ENCODE results near the gene MALAT1.
"Not testable (repeated sequence)": the region's sequence is repeated elsewhere in the genome, so short reads cannot be mapped to it uniquely, and the experiment has no call there.

MALAT1 gene

DNA sequence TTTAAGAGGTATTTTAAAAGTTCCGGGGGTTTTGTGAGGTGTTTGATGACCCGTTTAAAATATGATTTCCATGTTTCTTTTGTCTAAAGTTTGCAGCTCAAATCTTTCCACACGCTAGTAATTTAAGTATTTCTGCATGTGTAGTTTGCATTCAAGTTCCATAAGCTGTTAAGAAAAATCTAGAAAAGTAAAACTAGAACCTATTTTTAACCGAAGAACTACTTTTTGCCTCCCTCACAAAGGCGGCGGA lies 193 bp upstream of the MALAT1 start:
- DNase-seq (ENCODE audit: low spot score): no peak

DNA sequence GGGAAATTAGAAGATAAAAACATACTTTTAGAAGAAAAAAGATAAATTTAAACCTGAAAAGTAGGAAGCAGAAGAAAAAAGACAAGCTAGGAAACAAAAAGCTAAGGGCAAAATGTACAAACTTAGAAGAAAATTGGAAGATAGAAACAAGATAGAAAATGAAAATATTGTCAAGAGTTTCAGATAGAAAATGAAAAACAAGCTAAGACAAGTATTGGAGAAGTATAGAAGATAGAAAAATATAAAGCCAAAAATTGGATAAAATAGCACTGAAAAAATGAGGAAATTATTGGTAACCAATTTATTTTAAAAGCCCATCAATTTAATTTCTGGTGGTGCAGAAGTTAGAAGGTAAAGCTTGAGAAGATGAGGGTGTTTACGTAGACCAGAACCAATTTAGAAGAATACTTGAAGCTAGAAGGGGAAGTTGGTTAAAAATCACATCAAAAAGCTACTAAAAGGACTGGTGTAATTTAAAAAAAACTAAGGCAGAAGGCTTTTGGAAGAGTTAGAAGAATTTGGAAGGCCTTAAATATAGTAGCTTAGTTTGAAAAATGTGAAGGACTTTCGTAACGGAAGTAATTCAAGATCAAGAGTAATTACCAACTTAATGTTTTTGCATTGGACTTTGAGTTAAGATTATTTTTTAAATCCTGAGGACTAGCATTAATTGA lies 1.0 kb downstream of the MALAT1 start:
- no peak for DNase-seq (ENCODE audit: low spot score)

DNA sequence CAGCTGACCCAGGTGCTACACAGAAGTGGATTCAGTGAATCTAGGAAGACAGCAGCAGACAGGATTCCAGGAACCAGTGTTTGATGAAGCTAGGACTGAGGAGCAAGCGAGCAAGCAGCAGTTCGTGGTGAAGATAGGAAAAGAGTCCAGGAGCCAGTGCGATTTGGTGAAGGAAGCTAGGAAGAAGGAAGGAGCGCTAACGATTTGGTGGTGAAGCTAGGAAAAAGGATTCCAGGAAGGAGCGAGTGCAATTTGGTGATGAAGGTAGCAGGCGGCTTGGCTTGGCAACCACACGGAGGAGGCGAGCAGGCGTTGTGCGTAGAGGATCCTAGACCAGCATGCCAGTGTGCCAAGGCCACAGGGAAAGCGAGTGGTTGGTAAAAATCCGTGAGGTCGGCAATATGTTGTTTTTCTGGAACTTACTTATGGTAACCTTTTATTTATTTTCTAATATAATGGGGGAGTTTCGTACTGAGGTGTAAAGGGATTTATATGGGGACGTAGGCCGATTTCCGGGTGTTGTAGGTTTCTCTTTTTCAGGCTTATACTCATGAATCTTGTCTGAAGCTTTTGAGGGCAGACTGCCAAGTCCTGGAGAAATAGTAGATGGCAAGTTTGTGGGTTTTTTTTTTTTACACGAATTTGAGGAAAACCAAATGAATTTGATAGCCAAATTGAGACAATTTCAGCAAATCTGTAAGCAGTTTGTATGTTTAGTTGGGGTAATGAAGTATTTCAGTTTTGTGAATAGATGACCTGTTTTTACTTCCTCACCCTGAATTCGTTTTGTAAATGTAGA lies 1.7 kb downstream of the MALAT1 start:
- DNase-seq (ENCODE audit: low spot score): no peak

DNA sequence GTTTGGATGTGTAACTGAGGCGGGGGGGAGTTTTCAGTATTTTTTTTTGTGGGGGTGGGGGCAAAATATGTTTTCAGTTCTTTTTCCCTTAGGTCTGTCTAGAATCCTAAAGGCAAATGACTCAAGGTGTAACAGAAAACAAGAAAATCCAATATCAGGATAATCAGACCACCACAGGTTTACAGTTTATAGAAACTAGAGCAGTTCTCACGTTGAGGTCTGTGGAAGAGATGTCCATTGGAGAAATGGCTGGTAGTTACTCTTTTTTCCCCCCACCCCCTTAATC lies 2.3 kb downstream of the MALAT1 start:
- no peak for DNase-seq (ENCODE audit: low spot score)

GRCh38 chr11:65501472-65502273 lies 2.8 kb downstream of the MALAT1 start:
- no peak for DNase-seq (ENCODE audit: low spot score)

DNA sequence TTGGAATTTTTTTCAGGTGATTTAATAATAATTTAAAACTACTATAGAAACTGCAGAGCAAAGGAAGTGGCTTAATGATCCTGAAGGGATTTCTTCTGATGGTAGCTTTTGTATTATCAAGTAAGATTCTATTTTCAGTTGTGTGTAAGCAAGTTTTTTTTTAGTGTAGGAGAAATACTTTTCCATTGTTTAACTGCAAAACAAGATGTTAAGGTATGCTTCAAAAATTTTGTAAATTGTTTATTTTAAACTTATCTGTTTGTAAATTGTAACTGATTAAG lies 3.4 kb downstream of the MALAT1 start:
- DNase-seq (ENCODE audit: low spot score): no peak

DNA sequence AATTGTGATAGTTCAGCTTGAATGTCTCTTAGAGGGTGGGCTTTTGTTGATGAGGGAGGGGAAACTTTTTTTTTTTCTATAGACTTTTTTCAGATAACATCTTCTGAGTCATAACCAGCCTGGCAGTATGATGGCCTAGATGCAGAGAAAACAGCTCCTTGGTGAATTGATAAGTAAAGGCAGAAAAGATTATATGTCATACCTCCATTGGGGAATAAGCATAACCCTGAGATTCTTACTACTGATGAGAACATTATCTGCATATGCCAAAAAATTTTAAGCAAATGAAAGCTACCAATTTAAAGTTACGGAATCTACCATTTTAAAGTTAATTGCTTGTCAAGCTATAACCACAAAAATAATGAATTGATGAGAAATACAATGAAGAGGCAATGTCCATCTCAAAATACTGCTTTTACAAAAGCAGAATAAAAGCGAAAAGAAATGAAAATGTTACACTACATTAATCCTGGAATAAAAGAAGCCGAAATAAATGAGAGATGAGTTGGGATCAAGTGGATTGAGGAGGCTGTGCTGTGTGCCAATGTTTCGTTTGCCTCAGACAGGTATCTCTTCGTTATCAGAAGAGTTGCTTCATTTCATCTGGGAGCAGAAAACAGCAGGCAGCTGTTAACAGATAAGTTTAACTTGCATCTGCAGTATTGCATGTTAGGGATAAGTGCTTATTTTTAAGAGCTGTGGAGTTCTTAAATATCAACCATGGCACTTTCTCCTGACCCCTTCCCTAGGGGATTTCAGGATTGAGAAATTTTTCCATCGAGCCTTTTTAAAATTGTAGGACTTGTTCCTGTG lies 3.9 kb downstream of the MALAT1 start:
- DNase-seq (ENCODE audit: low spot score): no peak

DNA sequence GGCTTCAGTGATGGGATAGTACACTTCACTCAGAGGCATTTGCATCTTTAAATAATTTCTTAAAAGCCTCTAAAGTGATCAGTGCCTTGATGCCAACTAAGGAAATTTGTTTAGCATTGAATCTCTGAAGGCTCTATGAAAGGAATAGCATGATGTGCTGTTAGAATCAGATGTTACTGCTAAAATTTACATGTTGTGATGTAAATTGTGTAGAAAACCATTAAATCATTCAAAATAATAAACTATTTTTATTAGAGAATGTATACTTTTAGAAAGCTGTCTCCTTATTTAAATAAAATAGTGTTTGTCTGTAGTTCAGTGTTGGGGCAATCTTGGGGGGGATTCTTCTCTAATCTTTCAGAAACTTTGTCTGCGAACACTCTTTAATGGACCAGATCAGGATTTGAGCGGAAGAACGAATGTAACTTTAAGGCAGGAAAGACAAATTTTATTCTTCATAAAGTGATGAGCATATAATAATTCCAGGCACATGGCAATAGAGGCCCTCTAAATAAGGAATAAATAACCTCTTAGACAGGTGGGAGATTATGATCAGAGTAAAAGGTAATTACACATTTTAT lies 4.6 kb downstream of the MALAT1 start:
- DNase-seq (ENCODE audit: low spot score): no peak

GRCh38 chr11:65503949-65504673 lies 5.3 kb downstream of the MALAT1 start:
- no peak for DNase-seq (ENCODE audit: low spot score)

GRCh38 chr11:65504674-65505465 lies 6.0 kb downstream of the MALAT1 start:
- DNase-seq (ENCODE audit: low spot score): no peak

DNA sequence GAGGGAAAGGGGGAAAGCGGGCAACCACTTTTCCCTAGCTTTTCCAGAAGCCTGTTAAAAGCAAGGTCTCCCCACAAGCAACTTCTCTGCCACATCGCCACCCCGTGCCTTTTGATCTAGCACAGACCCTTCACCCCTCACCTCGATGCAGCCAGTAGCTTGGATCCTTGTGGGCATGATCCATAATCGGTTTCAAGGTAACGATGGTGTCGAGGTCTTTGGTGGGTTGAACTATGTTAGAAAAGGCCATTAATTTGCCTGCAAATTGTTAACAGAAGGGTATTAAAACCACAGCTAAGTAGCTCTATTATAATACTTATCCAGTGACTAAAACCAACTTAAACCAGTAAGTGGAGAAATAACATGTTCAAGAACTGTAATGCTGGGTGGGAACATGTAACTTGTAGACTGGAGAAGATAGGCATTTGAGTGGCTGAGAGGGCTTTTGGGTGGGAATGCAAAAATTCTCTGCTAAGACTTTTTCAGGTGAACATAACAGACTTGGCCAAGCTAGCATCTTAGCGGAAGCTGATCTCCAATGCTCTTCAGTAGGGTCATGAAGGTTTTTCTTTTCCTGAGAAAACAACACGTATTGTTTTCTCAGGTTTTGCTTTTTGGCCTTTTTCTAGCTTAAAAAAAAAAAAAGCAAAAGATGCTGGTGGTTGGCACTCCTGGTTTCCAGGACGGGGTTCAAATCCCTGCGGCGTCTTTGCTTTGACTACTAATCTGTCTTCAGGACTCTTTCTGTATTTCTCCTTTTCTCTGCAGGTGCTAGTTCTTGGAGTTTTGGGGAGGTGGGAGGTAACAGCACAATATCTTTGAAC lies 6.8 kb downstream of the MALAT1 start:
- DNase-seq (ENCODE audit: low spot score): no peak

DNA sequence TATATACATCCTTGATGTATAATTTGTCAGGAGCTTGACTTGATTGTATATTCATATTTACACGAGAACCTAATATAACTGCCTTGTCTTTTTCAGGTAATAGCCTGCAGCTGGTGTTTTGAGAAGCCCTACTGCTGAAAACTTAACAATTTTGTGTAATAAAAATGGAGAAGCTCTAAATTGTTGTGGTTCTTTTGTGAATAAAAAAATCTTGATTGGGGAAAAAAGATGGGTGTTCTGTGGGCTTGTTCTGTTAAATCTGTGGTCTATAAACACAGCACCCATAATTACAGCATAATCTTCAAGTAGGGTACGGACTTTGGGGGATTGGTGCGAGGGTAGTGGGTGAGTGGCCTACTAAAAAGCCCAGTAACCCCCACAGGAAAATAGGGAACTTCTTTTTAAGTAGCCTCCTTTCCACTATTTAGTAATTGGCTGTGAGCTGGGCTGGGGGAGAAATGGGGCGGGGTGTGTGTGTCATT lies 7.5 kb downstream of the MALAT1 start:
- no peak for DNase-seq (ENCODE audit: low spot score)

DNA sequence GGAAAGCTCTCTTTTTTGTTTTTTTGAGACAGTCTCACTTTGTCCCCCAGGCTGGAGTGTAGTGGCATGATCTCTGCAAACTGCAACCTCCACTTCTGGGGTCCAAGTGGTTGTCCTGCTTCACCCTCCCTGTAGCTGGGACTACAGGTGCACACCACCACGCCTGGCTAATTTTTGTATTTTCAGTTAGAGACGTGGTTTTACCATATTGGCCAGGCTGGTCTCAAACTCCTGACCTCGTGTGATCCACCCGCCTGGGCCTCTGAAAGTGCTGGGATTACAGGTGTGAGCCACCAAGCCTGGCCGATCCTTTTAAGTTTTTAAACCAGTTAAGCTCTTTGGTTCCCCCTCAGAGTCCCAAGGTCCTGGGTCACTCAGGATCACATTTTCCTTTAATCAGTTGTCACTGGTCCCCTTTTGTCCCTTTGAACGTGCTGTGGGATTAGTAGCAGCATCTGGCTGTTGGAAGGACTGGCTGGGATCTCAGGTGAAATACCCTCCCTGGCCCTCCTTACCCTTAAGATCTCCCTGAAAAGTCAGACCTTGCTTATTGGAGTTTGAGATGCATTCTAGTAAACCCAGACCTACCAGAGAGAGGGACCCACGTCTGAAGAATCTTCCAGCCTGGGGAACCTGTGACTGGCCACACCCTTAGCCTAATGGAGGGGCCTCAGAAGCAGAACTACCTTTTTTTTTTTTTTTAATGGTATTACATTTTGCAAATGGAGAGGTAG lies 8.1 kb downstream of the MALAT1 start:
- DNase-seq (ENCODE audit: low spot score): no peak

DNA sequence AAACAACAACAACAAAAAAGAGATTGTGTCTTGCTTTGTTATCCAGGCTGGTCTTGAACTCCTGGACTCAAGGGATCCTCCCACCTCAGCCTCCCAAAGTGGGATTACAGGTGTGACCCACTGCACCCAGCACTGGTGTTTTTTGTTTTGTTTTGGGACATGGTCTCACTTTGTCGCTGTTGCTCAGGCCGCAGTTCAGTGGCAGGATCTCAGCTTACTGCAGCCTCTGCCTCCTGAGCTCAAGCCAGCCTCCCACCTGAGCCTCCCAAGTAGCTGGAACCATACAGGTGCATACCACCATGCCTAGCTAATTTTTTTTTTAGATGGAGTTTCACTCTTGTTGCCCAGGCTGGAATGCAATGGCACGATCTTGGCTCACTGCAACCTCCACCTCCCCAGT lies 13.5 kb downstream of the MALAT1 start:
- DNase-seq (ENCODE audit: low spot score): not testable (repeated sequence)

- DNase-seq (ENCODE audit: low spot score): no peak
Observed at GRCh38 chr11:65516135-65516968, 17.5 kb downstream of the MALAT1 start.

DNA sequence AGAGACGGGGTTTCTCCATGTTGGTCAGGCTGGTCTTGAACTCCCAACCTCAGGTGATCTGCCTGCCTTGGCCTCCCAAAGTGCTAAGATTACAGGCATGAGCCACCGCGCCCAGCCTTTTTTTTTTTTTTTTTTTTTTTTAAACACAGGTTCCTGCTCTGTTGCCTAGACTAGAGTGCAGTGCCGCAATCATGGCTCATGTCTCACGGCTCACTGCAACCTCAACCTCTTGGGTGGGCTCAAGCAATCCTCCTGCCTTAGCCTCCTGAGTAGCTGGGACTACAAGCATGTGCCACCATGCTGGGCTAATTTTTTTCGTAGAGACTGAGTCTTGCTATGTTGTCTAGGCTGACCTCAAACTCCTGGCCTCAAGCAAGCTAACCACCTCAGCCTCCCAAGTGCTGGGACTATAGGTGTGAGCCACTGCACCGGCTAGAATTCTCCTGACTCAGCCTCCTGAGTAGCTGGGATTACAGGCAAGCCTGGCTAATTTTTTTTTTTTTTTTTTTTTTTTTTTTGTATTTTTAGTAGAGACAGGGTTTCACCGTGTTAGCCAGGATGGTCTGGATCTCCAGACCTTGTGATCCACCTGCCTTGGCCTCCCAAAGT lies 20.2 kb downstream of the MALAT1 start:
- not testable (repeated sequence) for DNase-seq (ENCODE audit: low spot score)

DNA sequence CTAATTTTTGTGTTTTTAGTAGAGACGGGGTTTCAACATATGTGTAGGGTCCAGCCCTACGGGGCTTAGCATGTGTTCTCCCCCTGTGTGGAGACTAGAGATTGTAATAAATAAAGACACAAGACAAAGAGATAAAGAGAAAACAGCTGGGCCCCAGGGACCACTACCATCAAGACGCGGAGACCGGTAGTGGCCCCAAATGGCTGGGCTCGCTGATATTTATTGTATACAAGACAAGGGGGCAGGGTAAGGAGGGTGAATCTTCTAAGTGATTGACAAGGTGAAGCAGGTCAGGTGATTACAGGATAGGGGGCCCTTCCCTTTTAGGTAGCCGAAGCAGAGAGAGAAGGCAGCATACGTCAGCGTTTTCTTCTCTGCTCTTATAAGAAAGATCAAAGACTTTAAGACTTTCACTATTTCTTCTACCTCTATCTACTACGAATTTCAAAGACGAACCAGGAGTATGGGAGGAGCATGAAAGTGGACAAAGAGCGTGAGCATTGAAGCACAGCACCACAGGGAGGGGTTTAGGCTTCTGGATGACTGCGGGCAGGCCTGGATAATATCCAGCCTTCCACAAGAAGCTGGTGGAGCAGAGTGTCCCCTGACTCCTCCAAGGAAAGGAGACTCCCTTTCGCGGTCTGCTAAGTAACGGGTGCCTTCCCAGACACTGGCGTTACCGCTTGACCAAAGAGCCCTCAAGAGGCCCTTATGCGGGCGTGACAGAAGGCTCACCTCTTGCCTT lies 23.1 kb downstream of the MALAT1 start:
- DNase-seq (ENCODE audit: low spot score): not testable (repeated sequence)
